Measurements from ENCODE around the gene HOXD10.

GRCh38 chr2:176091329-176092258, 25.0 kb upstream of the HOXD10 start:
- no peak for TF ChIP-seq POLR2AphosphoS5 (IDR thresholded peaks at IDR 0.05; ENCODE audit: borderline replicate concordance, low read depth, low read length)
- TF ChIP-seq EZH2 (IDR thresholded peaks at IDR 0.05): no peak

Data from SK-N-MC (cell line).